Measurements from ENCODE around the gene PLCH1. TPM values are rescaled to one million over a fixed set of nuclear protein-coding genes. Genes with fewer than 3 reads are reported as not detected.

The PLCH1 gene
- total and polyA plus RNA-seq, 12 donors: under 0.01 to 0.28 (median 0.10) TPM; not detected in 2

- H3K9me3 ChIP-seq (replicated peaks in 1 of 3): no peaks in the 10 kb centered on the region
- 81 to 89% (median 84%) methylated on average over 4 of the region's 4 CpGs for WGBS, 4 donors
- intact Hi-C loops (cut with DNase I): no loop called here
- H3K27me3 ChIP-seq: no peaks in the 10 kb centered on the region
- H3K4me3 ChIP-seq: no peak overlapping the region
- no peak overlapping the region for H3K27ac ChIP-seq
- H3K4me1 ChIP-seq (replicated peaks in 1 of 2): no peaks in the 10 kb centered on the region
- H3K36me3 ChIP-seq (replicated peaks in 1 of 2): no peaks in the 10 kb centered on the region
- DNase-seq: no peak
- no peak for TF ChIP-seq POLR2A (IDR thresholded peaks at IDR 0.05)
- TF ChIP-seq, protein P1, sequence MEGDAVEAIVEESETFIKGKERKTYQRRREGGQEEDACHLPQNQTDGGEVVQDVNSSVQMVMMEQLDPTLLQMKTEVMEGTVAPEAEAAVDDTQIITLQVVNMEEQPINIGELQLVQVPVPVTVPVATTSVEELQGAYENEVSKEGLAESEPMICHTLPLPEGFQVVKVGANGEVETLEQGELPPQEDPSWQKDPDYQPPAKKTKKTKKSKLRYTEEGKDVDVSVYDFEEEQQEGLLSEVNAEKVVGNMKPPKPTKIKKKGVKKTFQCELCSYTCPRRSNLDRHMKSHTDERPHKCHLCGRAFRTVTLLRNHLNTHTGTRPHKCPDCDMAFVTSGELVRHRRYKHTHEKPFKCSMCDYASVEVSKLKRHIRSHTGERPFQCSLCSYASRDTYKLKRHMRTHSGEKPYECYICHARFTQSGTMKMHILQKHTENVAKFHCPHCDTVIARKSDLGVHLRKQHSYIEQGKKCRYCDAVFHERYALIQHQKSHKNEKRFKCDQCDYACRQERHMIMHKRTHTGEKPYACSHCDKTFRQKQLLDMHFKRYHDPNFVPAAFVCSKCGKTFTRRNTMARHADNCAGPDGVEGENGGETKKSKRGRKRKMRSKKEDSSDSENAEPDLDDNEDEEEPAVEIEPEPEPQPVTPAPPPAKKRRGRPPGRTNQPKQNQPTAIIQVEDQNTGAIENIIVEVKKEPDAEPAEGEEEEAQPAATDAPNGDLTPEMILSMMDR (IDR thresholded peaks at IDR 0.05): no peak
Measured at GRCh38 chr3:155455765-155456164, 289.1 kb downstream of the PLCH1 start.

GRCh38 chr3:155453512-155453911, 291.4 kb downstream of the PLCH1 start:
- Histone ChIP-seq H3K36me3 (replicated peaks in 1 of 2) (no peaks in the 10 kb centered on the region), H3K9me3 (replicated peaks in 1 of 3) (no peaks in the 10 kb centered on the region), H3K4me1 (replicated peaks in 1 of 2) (no peaks in the 10 kb centered on the region), H3K27me3 (no peaks in the 10 kb centered on the region), H3K27ac (no peak overlapping the region), H3K4me3 (no peak overlapping the region)
- TF ChIP-seq, protein P1 (IDR thresholded peaks at IDR 0.05): no peak
- no peak for TF ChIP-seq POLR2A (IDR thresholded peaks at IDR 0.05)
- no peak for DNase-seq
- intact Hi-C loops (cut with DNase I): no loop called here
- 61 to 89% (median 76%) methylated on average over 1 of the region's 1 CpG for WGBS, 4 donors

DNA sequence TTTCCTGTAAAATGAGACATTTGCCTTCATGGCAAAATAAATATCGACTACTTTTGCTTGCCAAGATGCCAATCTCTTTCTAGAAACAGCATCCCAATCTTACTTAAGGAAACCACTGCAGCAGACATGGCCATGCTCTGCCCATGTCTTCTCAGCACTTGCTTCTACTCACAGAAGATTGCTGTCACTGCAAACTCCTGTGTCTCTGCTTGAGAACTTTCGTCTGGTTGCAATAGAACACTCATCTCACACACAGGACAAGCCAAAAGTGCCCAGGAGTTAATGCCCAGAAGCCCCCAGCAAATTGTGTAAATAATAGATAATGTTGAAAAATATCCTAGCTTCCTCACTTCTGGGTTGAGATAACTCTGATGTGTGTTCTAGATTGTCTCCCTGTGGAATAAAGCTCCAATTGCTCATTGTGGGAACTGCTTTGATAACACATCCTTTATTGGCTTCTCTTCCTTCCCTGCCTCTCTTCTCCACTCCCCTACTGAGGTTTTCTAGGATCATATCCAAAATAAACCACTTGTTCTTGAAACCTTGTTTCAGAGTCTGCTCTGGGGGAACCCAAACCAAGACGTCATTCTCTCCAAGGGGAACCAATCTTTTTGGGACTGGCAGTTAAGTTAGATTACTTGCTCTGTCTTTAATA, 295.1 kb downstream of the PLCH1 start:
- no peak overlapping the region for H3K4me3 ChIP-seq
- intact Hi-C loops (cut with DNase I): no loop called here
- H3K36me3 ChIP-seq (replicated peaks in 1 of 2): no peaks in the 10 kb centered on the region
- no peaks in the 10 kb centered on the region for H3K9me3 ChIP-seq (replicated peaks in 1 of 3)
- H3K4me1 ChIP-seq (replicated peaks in 1 of 2): no peaks in the 10 kb centered on the region
- H3K27ac ChIP-seq: no peak overlapping the region
- no peak for DNase-seq
- WGBS, 4 donors: 46 to 61% (median 54%) methylated on average over 3 of the region's 3 CpGs
- no peaks in the 10 kb centered on the region for H3K27me3 ChIP-seq
- no peak for TF ChIP-seq POLR2A (IDR thresholded peaks at IDR 0.05)
- TF ChIP-seq, protein P1 (IDR thresholded peaks at IDR 0.05): no peak

GRCh38 chr3:155448531-155448930, 296.3 kb downstream of the PLCH1 start:
- intact Hi-C loops (cut with DNase I): no loop called here
- TF ChIP-seq, protein P1 (IDR thresholded peaks at IDR 0.05): no peak
- TF ChIP-seq POLR2A (IDR thresholded peaks at IDR 0.05): no peak

More at GRCh38 chr3:155448531-155448930, 296.3 kb downstream of the PLCH1 start:
- no peak overlapping the region for H3K4me3 ChIP-seq
- no peak overlapping the region for H3K27ac ChIP-seq
- no peaks in the 10 kb centered on the region for H3K27me3 ChIP-seq
- H3K4me1 ChIP-seq (replicated peaks in 1 of 2): no peaks in the 10 kb centered on the region
- no peaks in the 10 kb centered on the region for H3K9me3 ChIP-seq (replicated peaks in 1 of 3)
- H3K36me3 ChIP-seq (replicated peaks in 1 of 2): no peaks in the 10 kb centered on the region
- WGBS, 4 donors: 59 to 73% (median 64%) methylated on average over 3 of the region's 3 CpGs
- DNase-seq: no peak

Measured in adrenal gland (tissue), 12 donors.